ENCODE data around the gene AOC2.

GRCh38 chr17:42798011-42798382 lies 46.4 kb upstream of the AOC2 start:
- TF ChIP-seq, protein P1, sequence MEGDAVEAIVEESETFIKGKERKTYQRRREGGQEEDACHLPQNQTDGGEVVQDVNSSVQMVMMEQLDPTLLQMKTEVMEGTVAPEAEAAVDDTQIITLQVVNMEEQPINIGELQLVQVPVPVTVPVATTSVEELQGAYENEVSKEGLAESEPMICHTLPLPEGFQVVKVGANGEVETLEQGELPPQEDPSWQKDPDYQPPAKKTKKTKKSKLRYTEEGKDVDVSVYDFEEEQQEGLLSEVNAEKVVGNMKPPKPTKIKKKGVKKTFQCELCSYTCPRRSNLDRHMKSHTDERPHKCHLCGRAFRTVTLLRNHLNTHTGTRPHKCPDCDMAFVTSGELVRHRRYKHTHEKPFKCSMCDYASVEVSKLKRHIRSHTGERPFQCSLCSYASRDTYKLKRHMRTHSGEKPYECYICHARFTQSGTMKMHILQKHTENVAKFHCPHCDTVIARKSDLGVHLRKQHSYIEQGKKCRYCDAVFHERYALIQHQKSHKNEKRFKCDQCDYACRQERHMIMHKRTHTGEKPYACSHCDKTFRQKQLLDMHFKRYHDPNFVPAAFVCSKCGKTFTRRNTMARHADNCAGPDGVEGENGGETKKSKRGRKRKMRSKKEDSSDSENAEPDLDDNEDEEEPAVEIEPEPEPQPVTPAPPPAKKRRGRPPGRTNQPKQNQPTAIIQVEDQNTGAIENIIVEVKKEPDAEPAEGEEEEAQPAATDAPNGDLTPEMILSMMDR (conservative IDR thresholded peaks at IDR 0.05): no peak
- no peak for TF ChIP-seq EZH2 (IDR thresholded peaks at IDR 0.05; ENCODE audit: low read depth)
